Brain microvascular endothelial cell (primary cell): ENCODE data around the gene EXT2.

ENCODE experiments used
- DNase-seq: peaks from one replicate; pipeline ENCODE4 v3.0.0-alpha.2; 2020
- H3K27ac ChIP-seq: fragments of 250-450 bp; sonication (Bioruptor Pico); 2 replicates; pipeline ENCODE4 v1.5.1; 2020; ENCODE audit warnings: mild to moderate bottlenecking, moderate library complexity
- H3K27me3 ChIP-seq: fragments of 250-450 bp; sonication (Bioruptor Pico); replicated peaks from 2 replicates; pipeline ENCODE4 v1.5.1; 2020; ENCODE audit warnings: mild to moderate bottlenecking
- H3K36me3 ChIP-seq: fragments of 250-450 bp; sonication (Bioruptor Pico); replicated peaks from 2 replicates; pipeline ENCODE4 v1.5.1; 2020; ENCODE audit warnings: mild to moderate bottlenecking
- H3K4me3 ChIP-seq: 2 replicates; pipeline ENCODE4 v1.5.1; 2011; ENCODE audit warnings: low read depth, mild to moderate bottlenecking, control low read depth, low read length, moderate library complexity
- in situ Hi-C: cut with HindIII; loops from 2 replicates; pipeline ENCODE4 v1.10.0; 2017; ENCODE audit warnings: low sequenced_read_pairs, low pct_ligation_motif_present
- TF ChIP-seq, protein P1 (sequence below): IDR thresholded peaks from 2 replicates; pipeline ENCODE4 v1.5.1; 2011; ENCODE audit warnings: low read depth, mild to moderate bottlenecking, moderate library complexity, low read length, control low read depth, inconsistent platforms; ENCODE audit errors: missing control alignments

EXT2 gene

DNA sequence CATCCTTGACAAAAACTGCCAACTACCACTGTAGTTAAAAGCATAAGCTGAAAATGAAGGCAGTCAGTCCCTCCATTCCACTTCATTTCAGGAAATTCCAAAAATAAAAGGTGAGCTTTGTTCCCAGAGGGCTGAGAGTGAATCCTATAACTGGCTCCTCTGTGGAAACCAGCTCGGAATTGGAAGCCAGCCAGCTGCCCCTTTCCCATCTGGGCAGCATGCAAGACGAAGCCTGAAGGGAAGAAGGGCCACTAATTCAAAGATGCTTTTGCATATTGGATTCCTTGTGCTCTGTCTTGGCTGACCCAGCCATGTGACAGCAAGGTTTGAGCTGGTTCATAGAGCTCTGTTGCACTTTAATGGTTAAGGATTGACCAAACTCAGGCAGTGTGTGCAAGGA, 131.0 kb downstream of the EXT2 start:
- H3K36me3 ChIP-seq: no peaks in the 10 kb centered on the region
- H3K27me3 ChIP-seq: no peaks in the 10 kb centered on the region
- TF ChIP-seq, protein P1, sequence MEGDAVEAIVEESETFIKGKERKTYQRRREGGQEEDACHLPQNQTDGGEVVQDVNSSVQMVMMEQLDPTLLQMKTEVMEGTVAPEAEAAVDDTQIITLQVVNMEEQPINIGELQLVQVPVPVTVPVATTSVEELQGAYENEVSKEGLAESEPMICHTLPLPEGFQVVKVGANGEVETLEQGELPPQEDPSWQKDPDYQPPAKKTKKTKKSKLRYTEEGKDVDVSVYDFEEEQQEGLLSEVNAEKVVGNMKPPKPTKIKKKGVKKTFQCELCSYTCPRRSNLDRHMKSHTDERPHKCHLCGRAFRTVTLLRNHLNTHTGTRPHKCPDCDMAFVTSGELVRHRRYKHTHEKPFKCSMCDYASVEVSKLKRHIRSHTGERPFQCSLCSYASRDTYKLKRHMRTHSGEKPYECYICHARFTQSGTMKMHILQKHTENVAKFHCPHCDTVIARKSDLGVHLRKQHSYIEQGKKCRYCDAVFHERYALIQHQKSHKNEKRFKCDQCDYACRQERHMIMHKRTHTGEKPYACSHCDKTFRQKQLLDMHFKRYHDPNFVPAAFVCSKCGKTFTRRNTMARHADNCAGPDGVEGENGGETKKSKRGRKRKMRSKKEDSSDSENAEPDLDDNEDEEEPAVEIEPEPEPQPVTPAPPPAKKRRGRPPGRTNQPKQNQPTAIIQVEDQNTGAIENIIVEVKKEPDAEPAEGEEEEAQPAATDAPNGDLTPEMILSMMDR: no peak
- H3K4me3 ChIP-seq: no peak overlapping the region
- in situ Hi-C loops: no loop called here
- H3K27ac ChIP-seq: no peak overlapping the region
- DNase-seq: no peak

DNA sequence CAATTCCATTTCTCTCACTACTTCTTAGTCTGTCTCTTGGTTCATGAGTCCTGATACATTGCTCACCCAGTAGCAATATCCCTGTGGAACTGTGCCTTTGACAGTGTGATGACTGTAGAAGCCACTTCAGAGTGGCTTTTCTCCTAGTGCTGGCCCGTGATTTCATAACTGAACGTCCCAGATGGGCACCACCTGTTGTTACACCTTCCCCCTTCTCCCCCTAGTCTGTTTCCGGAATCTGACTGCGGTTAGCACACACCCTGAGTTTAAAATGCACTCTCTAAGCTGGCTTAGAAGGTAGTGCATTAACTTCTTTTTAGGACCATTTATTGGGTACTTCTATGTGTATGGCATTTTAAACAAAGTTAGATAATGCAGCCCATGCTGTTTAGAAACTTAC, 131.5 kb downstream of the EXT2 start:
- TF ChIP-seq, protein P1: no peak
- Histone ChIP-seq H3K27ac (no peak overlapping the region), H3K4me3 (no peak overlapping the region), H3K27me3 (no peaks in the 10 kb centered on the region), H3K36me3 (no peaks in the 10 kb centered on the region)
- no peak for DNase-seq
- in situ Hi-C loops: no loop called here

DNA sequence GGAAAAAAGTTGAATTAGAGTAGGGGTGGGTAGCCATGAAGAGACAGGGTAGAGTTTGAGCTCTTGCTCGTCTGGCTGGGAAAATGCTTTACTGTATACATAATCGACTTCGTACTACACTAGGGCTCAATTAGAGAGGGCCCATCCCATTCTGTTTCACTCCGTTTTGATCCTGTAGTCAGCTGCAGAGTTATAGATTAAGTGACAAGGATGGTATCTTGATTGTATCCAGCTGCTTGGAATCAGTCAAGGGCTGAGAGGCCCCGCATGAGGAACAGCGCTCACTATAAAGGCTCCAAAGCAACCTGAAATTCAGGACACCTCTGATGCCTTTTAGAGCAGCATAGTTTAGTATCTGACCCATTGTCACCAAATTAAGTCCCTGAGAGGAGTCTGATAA, 132.9 kb downstream of the EXT2 start:
- DNase-seq: no peak
- no peak overlapping the region for H3K27ac ChIP-seq
- TF ChIP-seq, protein P1: no peak
- H3K27me3 ChIP-seq: no peaks in the 10 kb centered on the region
- no peak overlapping the region for H3K4me3 ChIP-seq
- in situ Hi-C loops: no loop called here
- H3K36me3 ChIP-seq: no peaks in the 10 kb centered on the region

DNA sequence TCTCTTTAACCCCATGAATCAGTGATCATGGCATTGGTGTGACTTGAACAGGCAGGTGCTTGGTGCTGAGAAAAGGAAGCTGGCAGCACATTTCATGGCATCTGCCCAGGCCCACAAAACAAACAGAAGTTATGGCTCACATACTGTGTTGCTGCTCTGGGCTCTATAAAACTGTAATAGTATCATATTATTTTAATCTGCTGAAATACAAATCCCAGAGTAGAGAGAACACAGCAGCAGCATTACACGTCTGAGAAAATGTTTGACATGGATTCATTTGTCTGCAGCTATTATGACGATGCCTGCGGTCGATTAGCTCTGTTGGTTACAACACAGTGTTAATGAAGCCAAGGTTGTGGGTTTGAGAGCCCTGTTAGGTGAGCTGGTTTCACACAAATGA, 133.6 kb downstream of the EXT2 start:
- TF ChIP-seq, protein P1: no peak
- in situ Hi-C loops: no loop called here
- Histone ChIP-seq H3K36me3 (no peaks in the 10 kb centered on the region), H3K4me3 (no peak overlapping the region), H3K27me3 (no peaks in the 10 kb centered on the region), H3K27ac (no peak overlapping the region)
- DNase-seq: no peak

DNA sequence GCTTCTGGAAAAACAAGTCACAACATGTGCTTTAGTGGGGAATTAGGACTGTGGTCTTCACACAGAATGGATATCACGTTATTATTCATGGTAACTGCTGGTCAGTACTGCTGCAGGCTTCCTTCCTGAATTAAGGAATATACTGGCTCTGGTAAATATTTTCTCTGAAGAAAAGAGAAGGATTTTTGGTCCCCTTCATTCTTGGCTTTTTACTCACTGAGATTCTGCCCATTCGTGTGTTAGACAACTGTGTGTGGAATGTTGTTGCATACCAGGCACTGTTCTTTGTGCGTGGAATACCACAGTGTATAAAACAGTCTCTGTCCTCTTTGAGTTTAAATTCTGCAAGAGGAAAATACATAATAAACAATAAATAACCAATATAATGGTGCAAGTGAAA, 134.1 kb downstream of the EXT2 start:
- DNase-seq: no peak
- in situ Hi-C loops: no loop called here
- TF ChIP-seq, protein P1: no peak
- Histone ChIP-seq H3K27me3 (no peaks in the 10 kb centered on the region), H3K27ac (no peak overlapping the region), H3K36me3 (no peaks in the 10 kb centered on the region), H3K4me3 (no peak overlapping the region)

DNA sequence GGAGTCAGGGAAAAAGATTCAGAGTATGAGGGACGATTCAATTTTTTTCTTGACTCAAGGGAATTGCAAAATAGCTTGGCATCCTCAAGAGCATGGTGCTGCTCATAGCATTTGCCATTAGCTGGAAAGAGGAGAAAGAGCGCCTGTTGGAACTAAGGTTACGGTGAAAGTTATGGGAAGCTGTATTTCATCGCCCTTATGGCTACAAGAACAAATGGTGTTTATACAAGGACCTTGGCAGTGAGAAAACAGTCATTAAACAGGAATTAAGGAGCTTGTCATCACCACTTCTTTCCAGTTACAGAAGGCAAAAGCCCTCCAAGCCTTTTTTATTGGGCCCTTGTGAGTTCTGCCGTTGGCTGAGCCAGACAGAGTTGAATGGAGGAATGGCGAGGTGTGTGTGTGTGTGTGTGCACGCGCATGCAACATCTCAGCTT, 140.3 kb downstream of the EXT2 start:
- Histone ChIP-seq H3K36me3 (no peaks in the 10 kb centered on the region), H3K4me3 (no peak overlapping the region), H3K27ac (no peak overlapping the region), H3K27me3 (no peaks in the 10 kb centered on the region)
- TF ChIP-seq, protein P1: no peak
- in situ Hi-C loops: no loop called here
- no peak for DNase-seq
